Activated CD8-positive, alpha-beta memory T cell treated with anti-CD3 and anti-CD28 coated beads, Interleukin-2, amount 10 ng/mL, durations not matched to agents 7 days and 5 days (primary cell): ENCODE data around the gene ACTL6B. TPM values are rescaled to one million over a fixed set of nuclear protein-coding genes. Genes with fewer than 3 reads are reported as not detected.
"Not testable (repeated sequence)": the region's sequence is repeated elsewhere in the genome, so short reads cannot be mapped to it uniquely, and the experiment has no call there.

Source experiments
- ATAC-seq: fragments of 150-1000 bp; cut with Tn5 transposase; one replicate; pipeline ENCODE4 v1.10.0; 2021; ENCODE audit warnings: moderate library complexity
- CTCF ChIA-PET: fragments of 350-600 bp; sonication (Branson Sonifier 250); formaldehyde crosslinking; loops from one replicate; lab custom pipeline; 2021; ENCODE audit warnings: antibody characterized with exemption; lab: Charles Lee
- DNase-seq: peaks from one replicate; pipeline ENCODE4 v3.0.0-alpha.2; 2020
- H3K27ac Mint-ChIP-seq: one replicate; pipeline ENCODE4 v1.8.0; 2021; ENCODE audit warnings: mild to moderate bottlenecking, mixed read lengths
- H3K27me3 Mint-ChIP-seq: one replicate; pipeline ENCODE4 v1.8.0; 2021; ENCODE audit warnings: mixed read lengths
- H3K36me3 Mint-ChIP-seq: one replicate; pipeline ENCODE4 v1.8.0; 2021; ENCODE audit warnings: mild to moderate bottlenecking, mixed read lengths
- H3K4me1 Mint-ChIP-seq: one replicate; pipeline ENCODE4 v1.8.0; 2021; ENCODE audit warnings: mixed read lengths
- H3K4me3 Mint-ChIP-seq: one replicate; pipeline ENCODE4 v1.8.0; 2021; ENCODE audit warnings: mild to moderate bottlenecking, moderate library complexity, mixed read lengths
- H3K9me3 Mint-ChIP-seq: one replicate; pipeline ENCODE4 v1.8.0; 2022; ENCODE audit warnings: low read depth, mixed read lengths
- total RNA-seq, 2 experiments: library from RNA; stranded (reverse); gene quantifications; one replicate each; pipeline ENCODE4 v1.2.3, GENCODE V29; 2021

Gene ACTL6B
- total RNA-seq, 2 experiments from 2014 or later: not detected

- no peak for ATAC-seq
- peak; percentile 50 for DNase-seq
- Mint-ChIP-seq H3K36me3 (peaks cover 23% of the 10 kb centered on the region), H3K27me3 (peaks cover 2% of the 10 kb centered on the region), H3K4me1 (peaks cover 18% of the 10 kb centered on the region), H3K27ac (peak overlapping the region; percentile 89), H3K4me3 (peak overlapping the region; percentile 93), H3K9me3 (no peaks in the 10 kb centered on the region)
- CTCF ChIA-PET: interaction anchor here (1.0 to 11.5 kb wide), 6 partner anchors 18 to 178 kb away, joined by 3 to 91 read pairs (median 5); partner anchors contain the start of genes FBXO24, GIGYF1, LRCH4 and MOSPD3
These were observed 18.3 kb upstream of the ACTL6B start for GRCh38 chr7:100674411-100675104.

- CTCF ChIA-PET: interaction anchor here (1.0 to 11.5 kb wide), 4 partner anchors 18 to 69 kb away, joined by 3 to 91 read pairs (median 4); partner anchors contain the start of genes GIGYF1 and MOSPD3
- Mint-ChIP-seq H3K4me3 (peak overlapping the region; percentile 93), H3K36me3 (peaks cover 18% of the 10 kb centered on the region), H3K27ac (peak overlapping the region; percentile 89), H3K27me3 (peaks cover 2% of the 10 kb centered on the region), H3K9me3 (no peaks in the 10 kb centered on the region), H3K4me1 (peaks cover 18% of the 10 kb centered on the region)
- peak; percentile 67 for DNase-seq
- peak; percentile 0 for ATAC-seq
These were observed 17.7 kb upstream of the ACTL6B start for GRCh38 chr7:100673942-100674410.

GRCh38 chr7:100673302-100673941 is 17.2 kb upstream of the ACTL6B start, which contains the start of gene GNB2:
Gene GNB2, plus strand, starts transcription at chr7:100673740. Its CDS starts 2,526 bp downstream, at chr7:100676266.
- Mint-ChIP-seq H3K4me3 (peak within 1 kb of the TSS; percentile 93), H3K4me1 (peaks cover 18% of the 10 kb centered on the region), H3K9me3 (no peaks in the 10 kb centered on the region), H3K36me3 (peaks cover 17% of the 10 kb centered on the region), H3K27ac (peak within 1 kb of the TSS; percentile 92), H3K27me3 (peaks cover 2% of the 10 kb centered on the region)
- peak; percentile 75 for ATAC-seq
- CTCF ChIA-PET: interaction anchor here (0.6 to 2.6 kb wide), 8 partner anchors 15 to 109 kb away, joined by 3 to 15 read pairs (median 6); no protein-coding TSS in a partner anchor
- DNase-seq: peak; percentile 99

- no peak overlapping the region for H3K4me3 Mint-ChIP-seq
- H3K36me3 Mint-ChIP-seq: peaks cover 5% of the 10 kb centered on the region
- ATAC-seq: no peak
- peaks cover 11% of the 10 kb centered on the region for H3K4me1 Mint-ChIP-seq
- no peaks in the 10 kb centered on the region for H3K9me3 Mint-ChIP-seq
- no peak for DNase-seq
- CTCF ChIA-PET: interaction anchor here (1.9 to 2.6 kb wide), 3 partner anchors 20 to 42 kb away, joined by 4 to 15 read pairs (median 7); no protein-coding TSS in a partner anchor
- peaks cover 9% of the 10 kb centered on the region for H3K27me3 Mint-ChIP-seq
- no peak overlapping the region for H3K27ac Mint-ChIP-seq
These were observed 15.4 kb upstream of the ACTL6B start for GRCh38 chr7:100671353-100672327.

- Mint-ChIP-seq H3K9me3 (no peaks in the 10 kb centered on the region), H3K27me3 (peaks cover 9% of the 10 kb centered on the region), H3K4me3 (no peak overlapping the region), H3K27ac (no peak overlapping the region), H3K36me3 (peaks cover 1% of the 10 kb centered on the region), H3K4me1 (peaks cover 8% of the 10 kb centered on the region)
- DNase-seq: no peak
- CTCF ChIA-PET: interaction anchor here (0.5 to 1.9 kb wide), 4 partner anchors 35 to 637 kb away, joined by 3 to 5 read pairs (median 4); no protein-coding TSS in a partner anchor
- no peak for ATAC-seq
These were observed 13.8 kb upstream of the ACTL6B start for GRCh38 chr7:100670074-100670473.

GRCh38 chr7:100669106-100669505 is 12.9 kb upstream of the ACTL6B start:
- CTCF ChIA-PET: interaction anchor here (1.7 kb wide), 1 partner anchor 35 kb away, joined by 5 read pairs; no protein-coding TSS in a partner anchor
- not testable (repeated sequence) for H3K27me3 Mint-ChIP-seq, H3K27ac Mint-ChIP-seq, H3K9me3 Mint-ChIP-seq, H3K4me3 Mint-ChIP-seq, H3K4me1 Mint-ChIP-seq, ATAC-seq, DNase-seq, H3K36me3 Mint-ChIP-seq

GRCh38 chr7:100668069-100668449 is 11.8 kb upstream of the ACTL6B start:
- Mint-ChIP-seq H3K4me3 (no peak overlapping the region), H3K27ac (no peak overlapping the region), H3K27me3 (peaks cover 9% of the 10 kb centered on the region), H3K9me3 (no peaks in the 10 kb centered on the region), H3K36me3 (no peaks in the 10 kb centered on the region), H3K4me1 (peaks cover 7% of the 10 kb centered on the region)
- no peak for ATAC-seq
- CTCF ChIA-PET: interaction anchor here (1.0 to 1.6 kb wide), 3 partner anchors 34 to 193 kb away, joined by 3 to 5 read pairs (median 4); no protein-coding TSS in a partner anchor
- no peak for DNase-seq

- CTCF ChIA-PET: interaction anchor here (1.0 to 1.6 kb wide), 3 partner anchors 33 to 192 kb away, joined by 3 to 5 read pairs (median 4); no protein-coding TSS in a partner anchor
- ATAC-seq (no peak), DNase-seq (no peak)
- Mint-ChIP-seq H3K4me3 (no peak overlapping the region), H3K4me1 (peaks cover 4% of the 10 kb centered on the region), H3K27ac (no peak overlapping the region), H3K9me3 (no peaks in the 10 kb centered on the region), H3K27me3 (peaks cover 9% of the 10 kb centered on the region), H3K36me3 (no peaks in the 10 kb centered on the region)
These were observed 11.3 kb upstream of the ACTL6B start for GRCh38 chr7:100667331-100668068.

- H3K4me3 Mint-ChIP-seq: no peak overlapping the region
- DNase-seq (no peak), ATAC-seq (no peak)
- no peak overlapping the region for H3K27ac Mint-ChIP-seq
- CTCF ChIA-PET: no interaction called here
- H3K9me3 Mint-ChIP-seq: no peaks in the 10 kb centered on the region
- H3K4me1 Mint-ChIP-seq: peaks cover 2% of the 10 kb centered on the region
- H3K27me3 Mint-ChIP-seq: peaks cover 9% of the 10 kb centered on the region
- no peaks in the 10 kb centered on the region for H3K36me3 Mint-ChIP-seq
These were observed 9.0 kb upstream of the ACTL6B start for GRCh38 chr7:100665168-100665726.

- not testable (repeated sequence) for DNase-seq, H3K36me3 Mint-ChIP-seq, H3K4me3 Mint-ChIP-seq, H3K27ac Mint-ChIP-seq, ATAC-seq, H3K9me3 Mint-ChIP-seq, H3K4me1 Mint-ChIP-seq
- peaks cover 20% of the 10 kb centered on the region for H3K27me3 Mint-ChIP-seq
- CTCF ChIA-PET: interaction anchor here (3.8 kb wide), 1 partner anchor 29 kb away, joined by 16 read pairs; no protein-coding TSS in a partner anchor
These were observed 6.0 kb upstream of the ACTL6B start for GRCh38 chr7:100662194-100662776.
